ENCODE measurements around the gene FHIT. TPM values are rescaled to one million over a fixed set of nuclear protein-coding genes. Genes with fewer than 3 reads are reported as not detected.

FHIT gene
- total and polyA plus RNA-seq, 11 donors: 4.2 to 26.8 (median 16.5) TPM

- TF ChIP-seq CTCF (IDR thresholded peaks at IDR 0.05): no peak
- no peak for TF ChIP-seq POLR2A (IDR thresholded peaks at IDR 0.05)
- DNase-seq (no peak), ATAC-seq (no peak)
- Histone ChIP-seq H3K4me1 (no peaks in the 10 kb centered on the region), H3K27me3 (no peaks in the 10 kb centered on the region), H3K27ac (no peak overlapping the region), H3K36me3 (no peaks in the 10 kb centered on the region), H3K4me3 (no peak overlapping the region), H3K9me3 (peaks cover 0 to 9% (median 0%) of the 10 kb centered on the region in 12 donors)
- 85 to 92% (median 88%) methylated on average over 2 of the region's 2 CpGs for WGBS, 4 donors
- intact Hi-C loops (cut with DNase I): no loop called here
Measured at GRCh38 chr3:61061092-61061723, 190.0 kb downstream of the FHIT start.

- Histone ChIP-seq H3K4me3 (no peak overlapping the region), H3K4me1 (no peaks in the 10 kb centered on the region), H3K9me3 (peaks cover 0 to 9% (median 0%) of the 10 kb centered on the region in 12 donors), H3K36me3 (no peaks in the 10 kb centered on the region), H3K27ac (no peak overlapping the region), H3K27me3 (no peaks in the 10 kb centered on the region)
- intact Hi-C loops (cut with DNase I): no loop called here
- TF ChIP-seq CTCF (IDR thresholded peaks at IDR 0.05) (no peak), POLR2A (IDR thresholded peaks at IDR 0.05) (no peak)
- no peak for DNase-seq
- WGBS, 4 donors: 78 to 93% (median 88%) methylated on average over 2 of the region's 2 CpGs
- no peak for ATAC-seq
Measured at GRCh38 chr3:61060411-61060861, 190.8 kb downstream of the FHIT start.

- WGBS, 4 donors: 88 to 94% (median 90%) methylated on average over 2 of the region's 2 CpGs
- H3K9me3 ChIP-seq: peaks cover 0 to under 1% (median 0%) of the 10 kb centered on the region in 12 donors
- TF ChIP-seq CTCF (IDR thresholded peaks at IDR 0.05) (no peak), POLR2A (IDR thresholded peaks at IDR 0.05) (no peak)
- no peaks in the 10 kb centered on the region for H3K36me3 ChIP-seq
- H3K27me3 ChIP-seq: no peaks in the 10 kb centered on the region
- no peak overlapping the region for H3K4me3 ChIP-seq
- intact Hi-C loops (cut with DNase I): no loop called here
- no peak for DNase-seq
- H3K4me1 ChIP-seq: no peaks in the 10 kb centered on the region
- H3K27ac ChIP-seq: no peak overlapping the region
- ATAC-seq: no peak
Measured at GRCh38 chr3:61058836-61059235, 192.4 kb downstream of the FHIT start.

GRCh38 chr3:61057464-61057863, 193.8 kb downstream of the FHIT start:
- Histone ChIP-seq H3K4me3 (no peak overlapping the region), H3K27ac (no peak overlapping the region), H3K27me3 (no peaks in the 10 kb centered on the region), H3K4me1 (no peaks in the 10 kb centered on the region), H3K9me3 (no peaks in the 10 kb centered on the region), H3K36me3 (no peaks in the 10 kb centered on the region)
- TF ChIP-seq CTCF (IDR thresholded peaks at IDR 0.05) (no peak), POLR2A (IDR thresholded peaks at IDR 0.05) (no peak)
- WGBS, 4 donors: 84 to 89% (median 86%) methylated on average over 4 of the region's 4 CpGs
- no peak for ATAC-seq
- DNase-seq: no peak
- intact Hi-C loops (cut with DNase I): no loop called here
